HCT116 (cell line): ENCODE data around the gene ROS1. TPM values are rescaled to one million over a fixed set of nuclear protein-coding genes. Genes with fewer than 3 reads are reported as not detected.

ENCODE experiments used
- ATAC-seq: fragments of 200-7000 bp; cut with Tn5 transposase; 2 replicates; pipeline ENCODE4 v1.9.1; 2020; ENCODE audit warnings: mild to moderate bottlenecking, moderate library complexity
- BruUV-seq: library from RNA; stranded (reverse); fragments of 400-500 nt; replicated peaks from 2 replicates; lab custom pipeline; 2021; lab: Mats Ljungman, UMichigan
- CTCF ChIA-PET: fragments of 300-600 bp; sonication (Branson Sonifier 250); formaldehyde crosslinking; loops from one replicate; lab custom pipeline; 2021; ENCODE audit warnings: antibody characterized with exemption; lab: Charles Lee
- POLR2A ChIA-PET: fragments of 300-600, 350-600 bp; sonication (Branson Sonifier 250); formaldehyde crosslinking; loops from one replicate; lab custom pipeline; 2021; ENCODE audit warnings: antibody characterized with exemption; lab: Charles Lee
- RAD21 ChIA-PET, 2 experiments: fragments of 300-600 bp; sonication (Branson Sonifier 250); formaldehyde crosslinking; loops; one replicate each; lab custom pipeline; 2023; ENCODE audit warnings: low total read pairs in 2 of 2; ENCODE audit not compliant: uncharacterized antibody in 2 of 2, unreplicated experiment in 2 of 2, low non-redundant PET in 1 of 2; lab: Charles Lee
- DNase-seq: peaks from one replicate; pipeline ENCODE4 v3.0.0-alpha.2; 2010; ENCODE audit warnings: low read depth, low spot score
- H2AFZ ChIP-seq: fragments of 200-600 bp; shearing (Covaris generic), sonication (generic); 2 replicates; pipeline ENCODE4 v1.6.1; 2017; ENCODE audit warnings: low read depth, mixed run types, mixed read lengths, antibody characterized with exemption, low read length; ENCODE audit not compliant: poor library complexity, severe bottlenecking
- H3K27ac ChIP-seq: 2 replicates; pipeline ENCODE4 v1.5.1; 2012; ENCODE audit warnings: low read depth, low read length
- H3K27me3 ChIP-seq: fragments of 200-600 bp; sonication (generic); 2 replicates; pipeline ENCODE4 v1.6.1; 2016; ENCODE audit warnings: mixed run types, low read length, mixed read lengths; ENCODE audit not compliant: insufficient read depth
- H3K36me3 ChIP-seq, 2 experiments: fragments of 200-500 bp in 1 of 2; fragments of 200-600 bp in 1 of 2; sonication (Bioruptor generic) in 1 of 2; sonication (generic) in 1 of 2; 2 replicates each; pipeline versions ENCODE4 v1.5.1 to v1.6.1; 2014 to 2016; ENCODE audit warnings: low read length in 2 of 2, inconsistent platforms in 1 of 2, mixed read lengths in 1 of 2, mixed run types in 1 of 2; ENCODE audit not compliant: insufficient read depth in 2 of 2, control insufficient read depth in 1 of 2
- H3K4me1 ChIP-seq, 2 experiments: fragments of 200-600 bp in 1 of 2; sonication (generic) in 1 of 2; 2 replicates each; pipeline versions ENCODE4 v1.5.1 to v1.6.1; 2012 to 2017; ENCODE audit warnings: low read length in 2 of 2, inconsistent platforms in 1 of 2, mild to moderate bottlenecking in 1 of 2, mixed read lengths in 1 of 2, mixed run types in 1 of 2, moderate library complexity in 1 of 2; ENCODE audit not compliant: insufficient read depth in 2 of 2, control insufficient read depth in 1 of 2
- H3K4me2 ChIP-seq: fragments of 200-600 bp; sonication (generic); 2 replicates; pipeline ENCODE4 v1.6.1; 2017; ENCODE audit warnings: mixed run types, low read length, mixed read lengths
- H3K4me3 ChIP-seq, 2 experiments: fragments of 200-600 bp in 1 of 2; sonication (generic) in 1 of 2; replicated peaks in 1 of 2; 2 replicates each; pipeline ENCODE4 v1.5.1; 2011 to 2016; ENCODE audit warnings: low read length in 2 of 2, control low read depth in 1 of 2, low read depth in 1 of 2, mild to moderate bottlenecking in 1 of 2, mixed read lengths in 1 of 2, mixed run types in 1 of 2
- H3K79me2 ChIP-seq: fragments of 200-600 bp; sonication (generic); 2 replicates; pipeline ENCODE4 v1.6.1; 2017; ENCODE audit warnings: mild to moderate bottlenecking, mixed run types, low read length, moderate library complexity, mixed read lengths; ENCODE audit not compliant: insufficient read depth
- H3K9ac ChIP-seq: fragments of 200-600 bp; sonication (generic); 2 replicates; pipeline ENCODE4 v1.6.1; 2016; ENCODE audit warnings: low read length, mixed read lengths
- H3K9me2 ChIP-seq: fragments of 200-600 bp; sonication (generic), shearing (Covaris generic); 2 replicates; pipeline ENCODE4 v1.6.1; 2017; ENCODE audit warnings: mixed run types, mild to moderate bottlenecking, moderate library complexity; ENCODE audit not compliant: insufficient read depth
- H3K9me3 ChIP-seq, 2 experiments: fragments of 200-500 bp in 1 of 2; fragments of 200-600 bp in 1 of 2; sonication (Bioruptor generic) in 1 of 2; sonication (generic) in 1 of 2; 2 replicates each; pipeline ENCODE4 v1.6.1; 2014 to 2017; ENCODE audit warnings: low read length in 2 of 2, mixed read lengths in 2 of 2, inconsistent platforms in 1 of 2, low read depth in 1 of 2, mild to moderate bottlenecking in 1 of 2, mixed run types in 1 of 2, moderate library complexity in 1 of 2; ENCODE audit not compliant: control insufficient read depth in 1 of 2, insufficient read depth in 1 of 2
- H4K20me1 ChIP-seq: fragments of 200-600 bp; sonication (generic), shearing (Covaris generic); 2 replicates; pipeline ENCODE4 v1.6.1; 2017; ENCODE audit warnings: mixed run types, mild to moderate bottlenecking, moderate library complexity; ENCODE audit not compliant: insufficient read depth
- ATF3 ChIP-seq: IDR thresholded peaks from 2 replicates; pipeline ENCODE4 v1.6.1; 2012
- CEBPB ChIP-seq: IDR thresholded peaks from 2 replicates; pipeline ENCODE4 v1.6.1; 2012; ENCODE audit warnings: low read depth
- EGR1 ChIP-seq: IDR thresholded peaks from 2 replicates; pipeline ENCODE4 v1.6.1; 2012; ENCODE audit warnings: low read depth
- EZH2phosphoT487 ChIP-seq: fragments of 200-600 bp; IDR thresholded peaks from 2 replicates; pipeline ENCODE4 v1.6.1; 2018; ENCODE audit warnings: antibody characterized with exemption, borderline replicate concordance
- POLR2A ChIP-seq: IDR thresholded peaks from 2 replicates; pipeline ENCODE4 v1.7.0; 2011; ENCODE audit warnings: borderline replicate concordance; ENCODE audit not compliant: insufficient read depth, insufficient read length; ENCODE audit errors: extremely low read depth
- RAD21 ChIP-seq: IDR thresholded peaks from 2 replicates; pipeline ENCODE4 v1.6.1; 2012; ENCODE audit warnings: low read depth, mild to moderate bottlenecking
- SRF ChIP-seq: IDR thresholded peaks from 2 replicates; pipeline ENCODE4 v1.6.1; 2012; ENCODE audit warnings: low read depth
- TCF7L2 ChIP-seq: IDR thresholded peaks from 2 replicates; pipeline ENCODE4 v1.7.0; 2011; ENCODE audit warnings: borderline replicate concordance, inconsistent platforms; ENCODE audit not compliant: insufficient read depth, insufficient read length; ENCODE audit errors: extremely low read depth
- YY1 ChIP-seq: IDR thresholded peaks from 2 replicates; pipeline ENCODE4 v1.6.1; 2011; ENCODE audit warnings: low read length, low read depth, moderate library complexity, mild to moderate bottlenecking; ENCODE audit not compliant: insufficient replicate concordance; ENCODE audit errors: extremely low read depth
- ZBTB33 ChIP-seq: IDR thresholded peaks from 2 replicates; pipeline ENCODE4 v1.6.1; 2011; ENCODE audit warnings: mild to moderate bottlenecking, low read length, moderate library complexity; ENCODE audit not compliant: insufficient replicate concordance; ENCODE audit errors: extremely low read depth
- ZFX ChIP-seq: fragments of 450-650 bp; IDR thresholded peaks from 2 replicates; pipeline ENCODE4 v1.6.1; 2017
- ZNF274 ChIP-seq: fragments of 200-500 bp; sonication (Bioruptor generic); IDR thresholded peaks from 2 replicates; pipeline ENCODE4 v1.6.1; 2014; ENCODE audit warnings: mild to moderate bottlenecking, low read depth, low read length, inconsistent platforms
- intact Hi-C: fragments of 100-400 bp; cut with micrococcal nuclease; formaldehyde crosslinking; loops from 2 replicates; pipeline ENCODE4 v1.10.0; 2022
- total RNA-seq: library from RNA; stranded (reverse); gene quantifications from one replicate; pipeline ENCODE4 v1.2.1, GENCODE V29; 2021; ENCODE audit not compliant: unreplicated experiment
- TF ChIP-seq, protein P1 (sequence below): IDR thresholded peaks from 2 replicates; pipeline ENCODE4 v1.6.1; 2012; ENCODE audit warnings: low read depth

ROS1 gene
- total RNA-seq, 1 experiment from 2014 or later, result not detected

GRCh38 chr6:117371492-117371891 lies 54.2 kb downstream of the ROS1 start (continued):
- TF ChIP-seq, protein P1, sequence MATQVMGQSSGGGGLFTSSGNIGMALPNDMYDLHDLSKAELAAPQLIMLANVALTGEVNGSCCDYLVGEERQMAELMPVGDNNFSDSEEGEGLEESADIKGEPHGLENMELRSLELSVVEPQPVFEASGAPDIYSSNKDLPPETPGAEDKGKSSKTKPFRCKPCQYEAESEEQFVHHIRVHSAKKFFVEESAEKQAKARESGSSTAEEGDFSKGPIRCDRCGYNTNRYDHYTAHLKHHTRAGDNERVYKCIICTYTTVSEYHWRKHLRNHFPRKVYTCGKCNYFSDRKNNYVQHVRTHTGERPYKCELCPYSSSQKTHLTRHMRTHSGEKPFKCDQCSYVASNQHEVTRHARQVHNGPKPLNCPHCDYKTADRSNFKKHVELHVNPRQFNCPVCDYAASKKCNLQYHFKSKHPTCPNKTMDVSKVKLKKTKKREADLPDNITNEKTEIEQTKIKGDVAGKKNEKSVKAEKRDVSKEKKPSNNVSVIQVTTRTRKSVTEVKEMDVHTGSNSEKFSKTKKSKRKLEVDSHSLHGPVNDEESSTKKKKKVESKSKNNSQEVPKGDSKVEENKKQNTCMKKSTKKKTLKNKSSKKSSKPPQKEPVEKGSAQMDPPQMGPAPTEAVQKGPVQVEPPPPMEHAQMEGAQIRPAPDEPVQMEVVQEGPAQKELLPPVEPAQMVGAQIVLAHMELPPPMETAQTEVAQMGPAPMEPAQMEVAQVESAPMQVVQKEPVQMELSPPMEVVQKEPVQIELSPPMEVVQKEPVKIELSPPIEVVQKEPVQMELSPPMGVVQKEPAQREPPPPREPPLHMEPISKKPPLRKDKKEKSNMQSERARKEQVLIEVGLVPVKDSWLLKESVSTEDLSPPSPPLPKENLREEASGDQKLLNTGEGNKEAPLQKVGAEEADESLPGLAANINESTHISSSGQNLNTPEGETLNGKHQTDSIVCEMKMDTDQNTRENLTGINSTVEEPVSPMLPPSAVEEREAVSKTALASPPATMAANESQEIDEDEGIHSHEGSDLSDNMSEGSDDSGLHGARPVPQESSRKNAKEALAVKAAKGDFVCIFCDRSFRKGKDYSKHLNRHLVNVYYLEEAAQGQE, result no peak
- TF ChIP-seq SRF (no peak), YY1 (no peak), ZNF274 (no peak), RAD21 (no peak), ZBTB33 (no peak)
- TF ChIP-seq, all 23 proteins: peak for 0

DNA sequence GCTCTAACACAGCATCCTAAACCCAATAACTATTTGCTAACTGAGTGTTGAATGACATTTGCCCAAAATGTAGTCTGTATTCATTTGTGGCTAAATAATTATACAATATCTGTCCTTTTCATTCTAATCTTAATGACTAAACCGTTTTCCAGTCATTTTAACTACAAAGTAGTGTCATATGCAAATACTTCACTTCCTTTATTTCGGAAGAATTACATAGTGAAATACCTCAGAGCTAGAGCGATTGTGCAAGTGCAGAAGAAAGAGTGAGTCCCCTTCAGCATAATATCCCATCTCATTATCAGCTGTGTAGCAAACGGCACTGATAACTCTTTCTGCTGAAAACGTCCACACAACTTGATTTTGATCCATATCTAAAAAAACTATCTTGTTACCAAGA lies 66.2 kb downstream of the ROS1 start:
- Histone ChIP-seq H3K9me2 (no peaks in the 10 kb centered on the region), H3K36me3 (no peaks in the 10 kb centered on the region), H3K9ac (no peak overlapping the region), H2AFZ (no peak overlapping the region), H3K4me3 (no peak overlapping the region), H3K79me2 (no peaks in the 10 kb centered on the region), H3K9me3 (no peaks in the 10 kb centered on the region), H3K4me2 (no peak overlapping the region), H3K27ac (no peak overlapping the region), H3K4me1 (no peaks in the 10 kb centered on the region), H4K20me1 (no peaks in the 10 kb centered on the region), H3K27me3 (no peaks in the 10 kb centered on the region)
- TF ChIP-seq ZFX, result no peak
- no peak for TF ChIP-seq EGR1
- no peak for TF ChIP-seq ATF3
- TF ChIP-seq EZH2phosphoT487, result no peak
- no peak for TF ChIP-seq POLR2A
- TF ChIP-seq CEBPB, result no peak
- no peak for TF ChIP-seq TCF7L2
- ATAC-seq (no peak), DNase-seq (no peak)
- ChIA-PET POLR2A (no interaction called here), RAD21 (no interaction called here), CTCF (no interaction called here)
- intact Hi-C loops, result loop anchor here (10.0 kb wide), 1 partner anchor 905 kb away; no protein-coding TSS in a partner anchor
- BruUV-seq, result no TSS peak
